NCI-H2227 (cell line): ENCODE data around the gene CCR5AS.
"Not testable (repeated sequence)": the region's sequence is repeated elsewhere in the genome, so short reads cannot be mapped to it uniquely, and the experiment has no call there.

ENCODE experiments used
- DNase-seq: peaks from one replicate; lab custom pipeline; 2025; ENCODE audit not compliant: unreplicated experiment; lab: John Stamatoyannopoulos, UW

CCR5AS gene

GRCh38 chr3:46429250-46429649 is 22.4 kb upstream of the CCR5AS start:
- no peak for DNase-seq

- no peak for DNase-seq
Observed at GRCh38 chr3:46427916-46428833, 21.3 kb upstream of the CCR5AS start.

DNA sequence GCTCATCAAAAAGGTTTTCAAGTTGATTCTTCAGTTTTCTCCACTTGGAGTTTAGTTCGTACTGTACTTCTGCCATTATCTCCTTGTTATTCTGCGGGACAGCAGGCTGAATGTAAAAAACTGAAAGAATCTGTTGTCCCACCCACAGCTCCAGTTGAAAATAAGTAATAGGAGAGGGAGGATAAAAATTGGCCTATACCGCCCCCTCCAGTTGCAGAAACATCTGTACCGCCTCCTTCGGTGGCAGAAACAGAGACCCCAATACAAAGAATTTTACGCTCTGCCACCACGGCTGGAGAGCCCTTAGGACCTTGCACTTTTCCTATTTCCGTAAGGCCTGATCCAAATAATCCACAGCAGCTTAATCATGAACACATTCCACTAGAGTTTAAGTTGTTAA is 20.5 kb upstream of the CCR5AS start:
- not testable (repeated sequence) for DNase-seq

GRCh38 chr3:46426476-46426875 is 19.6 kb upstream of the CCR5AS start:
- not testable (repeated sequence) for DNase-seq

GRCh38 chr3:46423588-46423987 is 16.7 kb upstream of the CCR5AS start:
- DNase-seq = no peak

- no peak for DNase-seq
Observed at GRCh38 chr3:46422617-46423016, 15.8 kb upstream of the CCR5AS start.

- no peak for DNase-seq
Observed at GRCh38 chr3:46420931-46421330, 14.1 kb upstream of the CCR5AS start.

- DNase-seq = no peak
Observed at GRCh38 chr3:46419816-46420215, 12.9 kb upstream of the CCR5AS start.

- no peak for DNase-seq
Observed at GRCh38 chr3:46417841-46418611, 11.2 kb upstream of the CCR5AS start.

DNA sequence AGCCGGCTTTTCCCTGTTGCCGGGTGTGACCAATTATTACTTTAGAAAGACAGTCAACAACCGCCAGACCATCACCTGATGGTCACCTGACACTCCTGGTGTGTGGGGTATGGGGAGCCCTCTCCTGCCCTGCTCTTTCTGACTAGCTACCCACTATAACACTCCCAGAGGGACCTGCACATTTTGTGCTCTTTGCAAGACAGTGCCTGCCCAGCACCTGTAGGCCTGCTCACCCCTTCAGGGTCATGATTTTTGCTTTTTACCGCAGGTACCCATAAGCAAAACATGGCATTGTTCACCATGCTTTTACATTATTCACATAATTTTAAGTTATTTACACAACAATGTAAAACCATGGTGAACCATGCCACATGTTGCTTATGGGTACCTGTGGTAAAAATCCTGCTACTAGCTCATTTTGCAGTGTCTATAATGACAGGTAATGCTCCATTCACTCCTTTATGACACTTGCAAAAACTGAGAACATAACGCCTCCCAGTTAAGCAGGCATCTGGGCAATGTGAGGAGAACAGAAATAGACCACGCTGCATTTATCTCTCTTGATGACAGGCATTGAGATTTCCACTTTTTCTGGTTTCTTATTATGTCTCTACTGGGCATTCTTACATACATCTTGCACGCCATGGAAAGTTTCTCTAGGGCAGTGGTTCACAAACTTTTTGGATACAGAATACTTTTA is 10.1 kb upstream of the CCR5AS start:
- no peak for DNase-seq

DNA sequence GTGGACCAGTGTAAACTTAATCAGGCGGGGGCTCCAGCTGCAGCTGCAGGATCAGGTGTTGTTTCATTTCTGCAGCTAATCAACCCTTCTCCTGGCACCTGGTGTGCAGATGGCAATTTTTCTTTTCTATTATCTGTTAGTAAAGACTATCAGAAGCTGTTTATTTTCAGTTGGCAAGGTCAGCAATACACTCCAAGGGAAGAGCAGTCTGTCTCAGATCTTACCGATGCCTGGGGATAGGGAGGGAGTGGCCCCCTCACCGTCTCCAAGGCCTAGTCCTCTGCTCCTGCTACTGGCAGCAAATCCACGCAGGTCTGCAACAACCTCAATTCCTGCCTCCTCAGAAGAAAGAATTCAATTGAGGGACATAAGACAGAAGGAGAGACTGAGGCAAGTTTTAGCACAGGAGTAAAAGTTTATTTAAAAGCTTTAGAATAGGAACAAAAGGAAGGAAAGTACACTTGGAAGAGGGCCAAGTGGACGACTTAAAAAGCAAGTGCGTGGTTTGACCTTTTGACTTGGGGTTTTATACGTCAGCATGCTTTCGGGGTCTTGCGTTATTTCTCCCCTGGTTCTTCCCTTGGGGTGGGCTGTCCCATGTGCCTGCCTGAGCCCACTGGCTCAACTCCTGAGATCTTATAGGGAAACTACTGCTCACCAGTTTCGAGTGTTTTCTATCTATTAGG is 9.4 kb upstream of the CCR5AS start:
- DNase-seq = peak; percentile 40

DNA sequence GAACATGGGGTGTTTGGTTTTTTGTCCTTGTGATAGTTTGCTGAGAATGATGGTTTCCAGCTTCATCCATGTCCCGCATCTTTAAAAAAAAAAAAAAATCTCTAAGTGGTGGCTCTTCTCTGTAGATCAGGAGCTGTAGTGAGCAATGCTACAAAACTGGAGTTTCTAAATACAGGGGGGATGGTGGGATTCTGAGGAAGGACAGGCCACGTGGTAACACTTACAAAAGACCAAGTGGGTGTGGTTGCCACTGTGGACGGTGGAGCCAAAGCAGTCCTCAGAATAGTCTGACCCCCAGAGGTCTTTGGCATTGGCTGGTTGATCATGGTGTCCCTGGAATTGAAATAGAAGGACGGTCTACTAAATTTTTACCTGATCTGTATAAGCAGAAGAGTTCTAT is 7.9 kb upstream of the CCR5AS start:
- DNase-seq = no peak

DNA sequence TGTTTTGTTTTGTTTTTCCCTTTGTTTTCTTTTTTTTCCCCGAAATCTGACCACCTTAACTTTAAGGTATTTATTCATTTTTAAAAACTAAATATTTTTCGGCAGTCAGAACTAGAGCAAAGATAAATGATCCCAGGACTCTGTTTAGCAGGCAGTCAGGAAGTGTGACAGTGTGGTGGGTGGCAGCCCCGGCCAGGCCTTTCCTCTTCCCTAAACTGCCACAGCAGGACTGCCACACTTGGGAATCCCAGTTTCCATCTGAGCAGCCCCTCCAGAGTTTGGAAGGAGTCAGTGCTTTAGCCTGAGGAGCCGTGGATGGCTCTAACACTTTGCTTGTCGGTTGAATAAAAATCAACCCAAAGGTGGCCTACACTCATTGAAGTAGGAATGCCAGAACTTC is 7.1 kb upstream of the CCR5AS start:
- DNase-seq = no peak

- no peak for DNase-seq
Observed at GRCh38 chr3:46412786-46413298, 6.0 kb upstream of the CCR5AS start.

- no peak for DNase-seq
Observed at GRCh38 chr3:46411271-46411670, 4.4 kb upstream of the CCR5AS start.

- no peak for DNase-seq
Observed at GRCh38 chr3:46410669-46411068, 3.8 kb upstream of the CCR5AS start.

- DNase-seq = no peak
Observed at GRCh38 chr3:46409739-46410489, 3.0 kb upstream of the CCR5AS start.

DNA sequence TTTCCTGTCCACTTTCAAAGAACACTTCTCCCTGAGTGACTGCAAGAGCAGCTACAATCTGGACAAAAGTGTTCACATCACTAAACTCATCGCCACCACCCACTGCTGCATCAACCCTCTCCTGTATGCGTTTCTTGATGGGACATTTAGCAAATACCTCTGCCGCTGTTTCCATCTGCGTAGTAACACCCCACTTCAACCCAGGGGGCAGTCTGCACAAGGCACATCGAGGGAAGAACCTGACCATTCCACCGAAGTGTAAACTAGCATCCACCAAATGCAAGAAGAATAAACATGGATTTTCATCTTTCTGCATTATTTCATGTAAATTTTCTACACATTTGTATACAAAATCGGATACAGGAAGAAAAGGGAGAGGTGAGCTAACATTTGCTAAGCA is 2.0 kb upstream of the CCR5AS start:
- DNase-seq = no peak

DNA sequence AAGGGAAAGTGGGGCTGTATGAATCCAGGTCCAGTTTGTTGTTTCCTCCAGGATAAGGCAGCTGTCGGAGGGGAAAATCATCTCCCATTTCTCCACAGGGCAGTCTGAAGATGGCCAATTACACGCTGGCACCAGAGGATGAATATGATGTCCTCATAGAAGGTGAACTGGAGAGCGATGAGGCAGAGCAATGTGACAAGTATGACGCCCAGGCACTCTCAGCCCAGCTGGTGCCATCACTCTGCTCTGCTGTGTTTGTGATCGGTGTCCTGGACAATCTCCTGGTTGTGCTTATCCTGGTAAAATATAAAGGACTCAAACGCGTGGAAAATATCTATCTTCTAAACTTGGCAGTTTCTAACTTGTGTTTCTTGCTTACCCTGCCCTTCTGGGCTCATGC is 1.1 kb upstream of the CCR5AS start:
- DNase-seq = no peak

- DNase-seq = no peak
Observed at GRCh38 chr3:46406443-46406787, 451 bp downstream of the CCR5AS start.
